Spleen (tissue), 11 donors: ENCODE measurements around the gene SOX11. TPM values are rescaled to one million over a fixed set of nuclear protein-coding genes. Genes with fewer than 3 reads are reported as not detected.

Source experiments
- DNase-seq: peaks from one replicate; pipeline ENCODE4 v3.0.0-alpha.2; 2020
- H3K27ac ChIP-seq, 8 donors: fragments of 200-600 bp; sonication (generic) in 7 of 8; 1 replicate in 4 of 8; 2 replicates in 4 of 8; pipeline versions ENCODE4 v1.5.0 to v1.8.0; 2016 to 2021; ENCODE audit warnings: inconsistent platforms in 4 of 8, mild to moderate bottlenecking in 4 of 8, moderate library complexity in 1 of 8
- H3K27me3 ChIP-seq, 7 donors: fragments of 200-600 bp; sonication (generic) in 6 of 7; replicated peaks in 1 of 7; 1 replicate in 4 of 7; 2 replicates in 3 of 7; pipeline versions ENCODE4 v1.5.0 to v1.8.0; 2016 to 2021; ENCODE audit warnings: inconsistent platforms in 3 of 7, mild to moderate bottlenecking in 1 of 7
- H3K36me3 ChIP-seq, 6 donors: fragments of 200-600 bp; sonication (generic) in 5 of 6; 1 replicate in 4 of 6; 2 replicates in 2 of 6; pipeline versions ENCODE4 v1.5.0 to v1.8.0; 2016 to 2021; ENCODE audit warnings: inconsistent platforms in 2 of 6
- H3K4me1 ChIP-seq, 6 donors: fragments of 200-600 bp; sonication (generic) in 5 of 6; 1 replicate in 3 of 6; 2 replicates in 3 of 6; pipeline versions ENCODE4 v1.5.0 to v1.8.0; 2016 to 2021; ENCODE audit warnings: inconsistent platforms in 3 of 6
- H3K4me3 ChIP-seq, 8 donors: fragments of 200-600 bp; sonication (generic) in 7 of 8; 1 replicate in 4 of 8; 2 replicates in 4 of 8; pipeline versions ENCODE4 v1.5.0 to v1.8.0; 2016 to 2021; ENCODE audit warnings: inconsistent platforms in 4 of 8, mild to moderate bottlenecking in 4 of 8, moderate library complexity in 2 of 8
- H3K9me3 ChIP-seq, 8 donors: fragments of 200-600 bp; sonication (generic) in 7 of 8; 1 replicate in 4 of 8; 2 replicates in 4 of 8; pipeline versions ENCODE4 v1.5.0 to v1.8.0; 2016 to 2021; ENCODE audit warnings: inconsistent platforms in 4 of 8
- CTCF ChIP-seq, 11 experiments: fragments of 200-600 bp in 7 of 11; fragments of 450-650 bp in 4 of 11; sonication (generic) in 4 of 11; IDR thresholded peaks in 8 of 11; conservative IDR thresholded peaks in 3 of 11; 1 replicate in 7 of 11; 2 replicates in 4 of 11; pipeline versions ENCODE4 v1.4.0 to v1.8.0; 2016 to 2021; ENCODE audit warnings: antibody characterized with exemption in 11 of 11, inconsistent platforms in 4 of 11, mild to moderate bottlenecking in 1 of 11
- POLR2A ChIP-seq, 3 donors: fragments of 450-650 bp; IDR thresholded peaks; one replicate each; pipeline ENCODE4 v1.5.1; 2017; ENCODE audit warnings: antibody characterized with exemption in 3 of 3, mild to moderate bottlenecking in 1 of 3
- POLR2AphosphoS5 ChIP-seq, 3 donors: sonication (generic); formaldehyde crosslinking; IDR thresholded peaks; one replicate each; pipeline ENCODE4 v1.5.1; 2017; ENCODE audit warnings: antibody characterized with exemption in 3 of 3
- WGBS, 5 donors: extraction: QIAGEN DNeasy Blood & Tissue Kit in 3 of 5; methylation state at CpG; one replicate each; pipeline versions ENCODE4 v1.1.5 to v1.1.7; 2013 to 2018; 5-methylcytosine and 5-hydroxymethylcytosine counted together
- intact Hi-C: fragments of 100-400 bp; cut with DNase I; formaldehyde crosslinking; loops from one replicate; pipeline ENCODE4 v1.15.0; 2023; ENCODE audit warnings: low total_unique reads
- polyA plus RNA-seq, 3 donors: library from polyadenylated mRNA; stranded (reverse); fragments of 200-250 nt; gene quantifications; one replicate each; pipeline ENCODE4 v1.2.1, GENCODE V29; 2013
- total RNA-seq, 7 donors: library from RNA; depleted of rRNA in 3 of 7; stranded (reverse); fragments of >200 nt in 3 of 7; fragmentation: NEBNext Ultra II Directional in 4 of 7; extraction: Animal tissue kit (Norgen Biotek cat#: 25700) in 4 of 7; gene quantifications; one replicate each; pipeline versions ENCODE4 v1.1.0 to v1.2.1, GENCODE V29; 2016 to 2021
- donor health status: healthy with polysubstance abuse.
- donor health status: DM: no; HTN: no; CAD: no; lungs with moderate emphysema.
- donor health status: DM: no; HTN: no; CAD: no.
- donor health status: Bipolar disorder and iron deficiency.
- donor health status: healthy.
- donor health status: DM: no; HTN: no; CAD: no.
- donor health status: DM: yes; HTN: yes; CAD: no.

SOX11 gene
- total and polyA plus RNA-seq, 10 donors, result 0.09 to 0.92 (median 0.29) TPM

- TF ChIP-seq POLR2A (IDR thresholded peaks at IDR 0.05), result no peak
- WGBS, 5 donors, result 83 to 97% (median 89%) methylated on average over 3 of the region's 3 CpGs
- intact Hi-C loops, result no loop called here
These were observed 37.2 kb downstream of the SOX11 start for GRCh38 chr2:5729416-5729815.

GRCh38 chr2:5730386-5730785 lies 38.2 kb downstream of the SOX11 start:
- Histone ChIP-seq H3K9me3 (no peaks in the 10 kb centered on the region), H3K4me3 (no peak overlapping the region), H3K36me3 (no peaks in the 10 kb centered on the region), H3K27ac (no peak overlapping the region), H3K27me3 (peaks cover 0 to 16% (median 0%) of the 10 kb centered on the region in 7 donors), H3K4me1 (peaks cover 0 to 6% (median 0%) of the 10 kb centered on the region in 6 donors)
- TF ChIP-seq POLR2A (IDR thresholded peaks at IDR 0.05), result no peak
- TF ChIP-seq POLR2AphosphoS5 (IDR thresholded peaks at IDR 0.05), result no peak
- no peak for TF ChIP-seq CTCF (IDR thresholded peaks at IDR 0.05 in 8 of 11, conservative IDR thresholded peaks at IDR 0.05 in 3 of 11)
- intact Hi-C loops, result no loop called here
- no peak for DNase-seq
- WGBS, 5 donors, result 65 to 92% (median 87%) methylated on average over 2 of the region's 2 CpGs

More at GRCh38 chr2:5729416-5729815, 37.2 kb downstream of the SOX11 start:
- H3K4me1 ChIP-seq, result peaks cover 0 to 6% (median 0%) of the 10 kb centered on the region in 6 donors
- no peak for DNase-seq
- no peaks in the 10 kb centered on the region for H3K9me3 ChIP-seq
- H3K4me3 ChIP-seq, result no peak overlapping the region
- H3K27ac ChIP-seq, result no peak overlapping the region
- H3K27me3 ChIP-seq, result peaks cover 0 to 16% (median 0%) of the 10 kb centered on the region in 7 donors
- H3K36me3 ChIP-seq, result no peaks in the 10 kb centered on the region

- H3K27ac ChIP-seq, result no peak overlapping the region
- no peaks in the 10 kb centered on the region for H3K36me3 ChIP-seq
- whole genome bisulfite sequencing, 5 donors, result 76 to 85% (median 81%) methylated on average over 12 to 15 of the region's 15 CpGs
- no peaks in the 10 kb centered on the region for H3K9me3 ChIP-seq
- no peak overlapping the region for H3K4me3 ChIP-seq
- H3K4me1 ChIP-seq, result no peaks in the 10 kb centered on the region
- peaks cover 0 to 7% (median 0%) of the 10 kb centered on the region in 7 donors for H3K27me3 ChIP-seq
- TF ChIP-seq POLR2AphosphoS5 (IDR thresholded peaks at IDR 0.05), result no peak
- intact Hi-C loops, result no loop called here
- DNase-seq, result no peak
These were observed 42.8 kb downstream of the SOX11 start for GRCh38 chr2:5734859-5735520.

- no peak for TF ChIP-seq CTCF (IDR thresholded peaks at IDR 0.05 in 8 of 11, conservative IDR thresholded peaks at IDR 0.05 in 3 of 11)
- no peak for TF ChIP-seq POLR2A (IDR thresholded peaks at IDR 0.05)
- no peak for TF ChIP-seq POLR2AphosphoS5 (IDR thresholded peaks at IDR 0.05)
- Histone ChIP-seq H3K27ac (no peak overlapping the region), H3K9me3 (no peaks in the 10 kb centered on the region), H3K36me3 (no peaks in the 10 kb centered on the region), H3K4me1 (no peaks in the 10 kb centered on the region), H3K27me3 (peaks cover 0 to 7% (median 0%) of the 10 kb centered on the region in 7 donors), H3K4me3 (no peak overlapping the region)
- intact Hi-C loops, result no loop called here
- whole genome bisulfite sequencing, 5 donors, result 85 to 90% (median 87%) methylated on average over 6 of the region's 6 CpGs
- DNase-seq, result no peak
These were observed 43.3 kb downstream of the SOX11 start for GRCh38 chr2:5735521-5735861.

- WGBS, 5 donors, result 67 to 85% (median 81%) methylated on average over 5 of the region's 5 CpGs
- Histone ChIP-seq H3K4me1 (no peaks in the 10 kb centered on the region), H3K27me3 (peaks cover 0 to 10% (median 0%) of the 10 kb centered on the region in 7 donors), H3K4me3 (no peak overlapping the region), H3K27ac (no peak overlapping the region), H3K36me3 (no peaks in the 10 kb centered on the region), H3K9me3 (no peaks in the 10 kb centered on the region)
- no peak for DNase-seq
- intact Hi-C loops, result no loop called here
- TF ChIP-seq POLR2AphosphoS5 (IDR thresholded peaks at IDR 0.05), result no peak
- TF ChIP-seq CTCF (IDR thresholded peaks at IDR 0.05 in 8 of 11, conservative IDR thresholded peaks at IDR 0.05 in 3 of 11), result no peak
- TF ChIP-seq POLR2A (IDR thresholded peaks at IDR 0.05), result no peak
These were observed 43.9 kb downstream of the SOX11 start for GRCh38 chr2:5736050-5736449.
